ENCODE measurements around the gene MR1.

DNA sequence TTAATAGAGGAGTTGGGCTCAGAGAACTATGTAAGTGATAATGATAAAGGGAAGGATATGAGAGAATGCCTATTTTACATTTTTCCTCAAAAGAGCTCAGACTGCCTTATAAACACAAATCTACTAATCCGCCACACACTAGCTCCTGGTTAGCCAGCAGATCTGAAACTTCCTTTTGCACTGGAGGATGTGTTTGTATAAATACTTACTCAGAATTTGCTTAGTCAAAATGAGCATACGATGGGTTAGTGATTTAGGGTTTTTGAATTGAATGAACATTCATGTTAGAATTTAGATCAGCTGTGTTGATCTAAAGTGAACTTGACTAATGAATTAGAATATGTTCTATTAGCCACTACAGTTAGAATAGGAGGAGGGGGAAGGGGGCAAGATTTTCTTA, 45.6 kb downstream of the MR1 start:
- TF ChIP-seq, protein P1, sequence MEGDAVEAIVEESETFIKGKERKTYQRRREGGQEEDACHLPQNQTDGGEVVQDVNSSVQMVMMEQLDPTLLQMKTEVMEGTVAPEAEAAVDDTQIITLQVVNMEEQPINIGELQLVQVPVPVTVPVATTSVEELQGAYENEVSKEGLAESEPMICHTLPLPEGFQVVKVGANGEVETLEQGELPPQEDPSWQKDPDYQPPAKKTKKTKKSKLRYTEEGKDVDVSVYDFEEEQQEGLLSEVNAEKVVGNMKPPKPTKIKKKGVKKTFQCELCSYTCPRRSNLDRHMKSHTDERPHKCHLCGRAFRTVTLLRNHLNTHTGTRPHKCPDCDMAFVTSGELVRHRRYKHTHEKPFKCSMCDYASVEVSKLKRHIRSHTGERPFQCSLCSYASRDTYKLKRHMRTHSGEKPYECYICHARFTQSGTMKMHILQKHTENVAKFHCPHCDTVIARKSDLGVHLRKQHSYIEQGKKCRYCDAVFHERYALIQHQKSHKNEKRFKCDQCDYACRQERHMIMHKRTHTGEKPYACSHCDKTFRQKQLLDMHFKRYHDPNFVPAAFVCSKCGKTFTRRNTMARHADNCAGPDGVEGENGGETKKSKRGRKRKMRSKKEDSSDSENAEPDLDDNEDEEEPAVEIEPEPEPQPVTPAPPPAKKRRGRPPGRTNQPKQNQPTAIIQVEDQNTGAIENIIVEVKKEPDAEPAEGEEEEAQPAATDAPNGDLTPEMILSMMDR (IDR thresholded peaks at IDR 0.05 in 4 of 5, conservative IDR thresholded peaks at IDR 0.05 in 1 of 5), result no peak
- TF ChIP-seq POLR2A (IDR thresholded peaks at IDR 0.05), result no peak

Measured in gastrocnemius medialis (tissue), 4 donors.